NCI-H1694 treated with DMSO at 0.1 percent for 48 hours (cell line): ENCODE results near the gene SLC33A1.
"Not testable (repeated sequence)": the region's sequence is repeated elsewhere in the genome, so short reads cannot be mapped to it uniquely, and the experiment has no call there.

Experiments used
- DNase-seq: peaks from one replicate; lab custom pipeline; 2025; lab: John Stamatoyannopoulos, UW

The SLC33A1 gene

DNA sequence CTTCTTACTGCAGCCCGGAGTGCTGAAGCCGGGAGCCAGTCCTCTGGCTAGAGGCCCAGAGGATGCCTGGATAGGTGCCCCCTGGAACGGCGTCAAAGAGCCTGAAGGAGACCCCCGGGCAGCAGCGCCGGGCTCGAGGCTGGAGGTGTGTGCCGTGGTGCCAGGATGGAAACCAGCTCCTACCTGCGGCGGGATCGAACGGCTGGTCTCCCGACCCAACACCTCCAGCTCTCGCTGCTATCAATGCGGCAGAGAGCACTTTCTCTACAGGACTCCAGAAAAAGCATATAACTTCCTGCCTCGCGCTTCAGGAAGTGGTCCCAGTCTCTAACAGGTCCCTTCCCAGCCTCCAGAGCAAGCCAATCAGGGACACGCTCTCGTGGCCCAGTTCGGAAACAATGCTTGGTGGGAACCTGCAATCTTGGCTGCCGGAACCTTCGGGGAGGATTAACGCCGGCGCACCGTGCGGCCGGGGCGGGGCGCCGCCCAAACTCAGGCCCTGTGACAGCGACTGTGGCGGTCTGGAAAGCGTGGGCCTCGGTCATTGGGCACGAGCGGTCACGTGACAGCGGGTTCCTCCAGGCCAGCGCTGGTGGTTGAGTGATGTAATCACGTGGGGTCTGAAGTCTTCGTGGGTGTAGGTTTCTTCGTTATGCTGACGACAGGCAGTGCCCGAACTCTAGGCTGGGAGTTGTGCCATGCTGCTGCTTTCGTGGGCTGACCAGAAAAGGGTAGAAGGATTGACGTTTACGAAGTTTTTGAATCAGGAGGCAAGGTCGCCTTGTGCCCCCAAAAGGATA is at the start of gene SLC33A1:
TSS of gene SLC33A1 (minus strand) at position 287 of the 800 bp plus-strand sequence. CDS start 430 bp downstream, outside the sequence.
- peak; percentile 99 for DNase-seq

DNA sequence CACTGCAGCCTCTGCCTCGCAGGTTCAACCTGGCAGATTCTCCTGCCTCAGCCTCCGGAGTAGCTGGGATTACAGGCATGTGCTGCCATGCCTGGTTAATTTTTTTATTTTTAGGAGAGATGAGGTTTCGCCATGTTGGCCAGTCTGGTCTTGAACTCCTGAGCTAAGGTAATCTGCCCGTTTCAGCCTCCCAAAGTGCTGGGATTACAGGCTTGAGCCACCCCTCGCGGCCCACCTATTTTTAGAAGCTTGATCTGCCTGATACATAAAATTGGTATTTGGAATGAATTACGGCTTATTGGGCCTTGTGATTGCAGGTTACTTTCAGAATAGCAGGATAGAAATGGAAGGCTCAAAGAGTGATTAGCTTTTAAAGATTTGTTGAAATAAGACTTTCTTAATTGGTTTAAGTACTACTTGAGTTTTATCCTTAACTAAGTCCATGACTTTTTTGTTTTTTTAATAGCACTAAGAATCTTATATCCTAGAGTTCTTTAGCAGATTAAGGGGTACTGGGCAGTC is 41.2 kb upstream of the SLC33A1 start:
- DNase-seq: no peak

DNA sequence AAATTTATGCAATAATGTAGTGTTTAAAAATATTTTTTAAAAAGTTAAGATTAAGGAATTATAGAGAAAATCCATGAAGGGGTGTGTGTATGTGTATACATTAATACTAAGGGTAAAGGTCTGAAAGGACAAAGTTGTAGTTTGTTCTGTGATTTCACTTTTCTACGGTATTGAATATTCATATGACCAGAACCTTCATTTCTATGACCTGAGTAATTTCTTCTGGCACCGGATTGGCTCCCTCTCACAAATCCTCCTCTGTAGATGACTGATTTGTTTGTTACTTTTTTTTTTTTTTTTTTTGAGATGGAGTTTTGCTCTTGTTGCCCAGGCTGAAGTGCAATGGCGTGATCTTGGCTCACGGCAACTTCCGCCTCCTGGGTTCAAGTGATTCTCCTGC is 37.1 kb upstream of the SLC33A1 start:
- no peak for DNase-seq

DNA sequence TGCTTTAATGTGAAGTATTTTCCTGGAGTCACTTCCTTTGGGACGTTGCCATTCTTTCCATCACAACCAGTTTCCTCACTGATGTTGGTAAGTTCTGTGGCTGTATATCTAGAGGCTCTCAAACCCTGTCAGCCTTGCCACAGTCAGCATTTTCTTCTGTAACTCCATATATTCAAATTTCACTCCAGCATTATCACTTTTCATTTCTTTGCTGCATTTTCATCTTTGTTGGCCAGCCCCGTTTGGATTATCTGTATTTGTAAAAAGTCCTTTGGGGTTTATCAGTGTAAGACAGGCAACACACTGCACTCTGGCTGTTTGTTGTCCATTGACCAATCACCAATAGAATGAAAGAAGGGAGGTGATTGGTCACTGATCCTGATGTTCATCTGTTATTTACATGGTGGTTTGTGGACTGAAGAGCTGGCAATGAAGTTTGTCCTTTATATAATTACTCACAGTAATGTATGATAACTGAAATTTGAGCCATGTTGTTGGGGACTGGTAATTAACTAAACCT is 36.5 kb upstream of the SLC33A1 start:
- no peak for DNase-seq

DNA sequence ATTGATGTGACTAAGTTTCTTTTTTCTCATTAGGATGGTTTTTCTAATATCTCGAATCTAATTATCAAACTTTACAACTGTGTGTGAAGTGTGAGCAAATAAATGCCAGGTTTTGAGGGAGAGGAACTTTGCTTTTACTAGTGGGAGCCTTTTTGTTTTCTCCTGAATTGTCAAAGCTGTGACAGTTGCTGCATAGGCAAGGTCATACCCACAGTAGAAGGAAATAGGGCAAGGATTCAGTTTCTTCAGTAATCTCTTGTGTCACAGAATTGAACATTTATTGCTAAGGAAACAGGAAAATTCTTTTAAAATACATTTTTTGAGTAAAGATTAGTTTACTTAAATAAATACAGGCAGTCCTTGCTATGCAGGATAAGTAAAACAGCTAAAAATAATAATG is 35.7 kb upstream of the SLC33A1 start:
- DNase-seq: no peak

DNA sequence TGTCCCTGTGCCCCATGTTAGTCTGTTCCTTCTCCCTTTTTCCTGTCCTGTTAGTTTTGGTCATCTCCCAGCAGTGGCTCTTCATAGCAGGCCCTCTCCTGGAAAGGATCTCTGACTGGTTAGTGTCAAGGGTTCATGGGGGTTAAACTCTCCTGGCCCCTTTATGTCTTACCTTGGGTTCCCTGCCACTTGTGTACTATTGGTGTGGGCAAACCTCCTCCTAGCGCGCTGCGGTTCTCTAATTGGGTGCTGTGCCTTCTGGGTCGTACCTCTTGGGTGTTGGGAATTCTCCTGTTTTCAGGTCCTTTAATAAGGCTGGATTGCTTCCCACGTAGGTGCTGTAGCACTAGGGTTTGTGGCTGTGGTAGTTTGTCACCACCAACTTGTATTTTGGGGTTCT is 35.0 kb upstream of the SLC33A1 start:
- no peak for DNase-seq

DNA sequence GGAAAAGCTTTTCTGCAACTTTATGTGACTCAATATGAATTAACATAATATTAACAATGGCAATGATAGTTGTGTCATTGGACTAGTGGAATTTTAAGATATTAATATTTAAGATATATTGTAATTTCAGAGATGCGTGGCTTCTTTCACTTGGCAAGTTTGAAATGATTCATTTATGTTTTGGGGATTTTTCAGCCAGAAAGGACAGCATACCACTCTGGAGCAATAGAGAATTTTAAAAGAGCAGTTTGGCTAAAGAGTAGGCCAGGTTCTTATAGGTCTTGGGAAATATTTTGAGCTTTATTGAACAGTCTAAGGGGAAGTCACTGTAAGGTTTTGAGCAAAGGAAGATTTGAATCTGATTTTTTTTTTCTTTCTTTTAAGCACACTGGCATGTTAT is 32.7 kb upstream of the SLC33A1 start:
- DNase-seq: no peak

DNA sequence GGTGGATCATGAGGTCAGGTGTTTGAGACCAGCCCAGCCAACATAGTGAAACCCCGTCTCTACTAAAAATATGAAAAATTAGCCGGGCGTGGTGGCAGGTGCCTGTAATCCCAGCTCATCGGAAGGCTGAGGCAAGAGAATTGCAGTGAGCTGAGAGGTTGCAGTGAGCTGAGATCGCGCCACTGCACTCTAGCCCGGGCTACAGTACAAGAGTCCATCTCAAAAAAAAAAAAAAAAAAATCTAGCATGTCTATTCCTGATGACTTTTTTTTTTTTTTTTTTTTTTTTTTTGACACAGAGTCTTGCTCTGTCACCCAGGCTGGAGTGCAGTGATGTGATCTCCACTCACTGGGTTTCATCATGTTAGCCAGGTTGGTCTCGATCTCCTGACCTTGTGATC is 32.1 kb upstream of the SLC33A1 start:
- DNase-seq: not testable (repeated sequence)

DNA sequence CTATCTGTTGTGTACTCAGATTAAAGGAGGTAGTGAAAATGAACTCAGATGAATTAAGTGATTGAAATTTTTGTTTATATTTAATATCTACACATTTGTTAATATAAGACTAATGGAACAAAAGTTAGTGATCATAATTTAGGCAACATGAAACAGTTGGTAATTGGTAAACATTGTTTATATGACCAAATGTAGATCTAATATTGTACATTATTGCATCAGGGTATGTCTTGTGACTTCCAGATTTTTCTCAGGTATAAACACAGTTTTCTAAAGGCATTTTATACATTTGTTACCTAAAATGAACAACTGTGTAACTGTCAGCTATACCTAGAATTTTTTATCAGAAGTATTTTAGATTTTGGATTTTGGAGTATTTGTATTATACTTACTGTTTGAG is 31.1 kb upstream of the SLC33A1 start:
- no peak for DNase-seq

DNA sequence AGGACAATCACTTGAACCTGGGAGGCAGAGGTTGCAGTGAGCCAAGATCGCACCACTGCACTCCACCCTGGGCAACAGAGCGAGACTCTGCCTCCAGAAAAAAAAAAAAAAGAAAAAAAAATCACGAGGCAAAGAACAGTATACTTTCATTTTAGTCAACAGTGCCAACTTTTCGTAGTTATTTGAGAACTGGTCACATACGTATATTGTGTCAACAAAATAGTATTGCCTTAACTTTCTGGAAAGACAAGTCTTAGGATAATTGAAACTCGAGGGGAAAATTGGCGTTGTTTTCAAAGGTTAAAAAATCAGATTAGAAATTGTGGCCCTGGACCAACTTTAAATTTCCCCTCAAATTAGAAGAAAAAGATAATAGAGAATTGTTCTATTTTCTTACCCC is 30.1 kb upstream of the SLC33A1 start:
- no peak for DNase-seq

DNA sequence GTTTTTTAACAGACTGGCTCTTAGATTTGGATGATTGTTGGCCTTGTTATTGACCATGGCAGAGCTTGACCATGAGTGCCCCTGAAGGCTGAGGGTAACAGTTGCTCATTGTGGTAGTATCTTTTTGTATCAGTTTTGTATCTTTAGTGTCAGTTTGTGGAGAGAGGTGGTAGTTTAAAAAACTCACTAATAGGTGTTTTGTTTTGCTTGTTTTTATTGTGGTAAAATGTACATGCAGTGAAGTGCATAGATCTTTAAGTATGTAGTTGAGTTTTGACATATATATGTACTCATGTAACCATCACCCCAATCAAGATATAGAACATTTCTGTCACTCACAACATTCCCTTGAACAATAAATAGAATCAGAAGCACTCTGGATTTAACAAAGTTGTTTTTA is 26.1 kb upstream of the SLC33A1 start:
- DNase-seq: no peak

DNA sequence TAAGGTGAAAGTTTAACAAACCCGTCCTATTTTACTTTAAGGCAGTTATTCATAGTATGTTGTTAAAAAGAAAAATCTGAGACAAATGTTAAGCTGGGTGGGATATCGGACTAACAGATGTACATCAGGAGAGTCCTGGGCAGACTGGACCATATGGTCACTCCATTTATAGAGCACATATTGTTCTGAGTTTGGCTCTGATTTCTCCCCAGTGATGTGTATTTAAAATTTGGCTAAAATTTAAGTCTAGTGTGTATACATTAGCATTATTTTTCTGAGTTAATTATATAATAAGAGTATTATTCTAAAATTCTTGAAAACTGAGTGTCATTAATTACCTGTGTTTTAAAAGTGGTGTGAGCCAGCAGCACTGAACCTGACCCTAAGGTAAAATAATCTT is 22.3 kb upstream of the SLC33A1 start:
- DNase-seq: no peak

DNA sequence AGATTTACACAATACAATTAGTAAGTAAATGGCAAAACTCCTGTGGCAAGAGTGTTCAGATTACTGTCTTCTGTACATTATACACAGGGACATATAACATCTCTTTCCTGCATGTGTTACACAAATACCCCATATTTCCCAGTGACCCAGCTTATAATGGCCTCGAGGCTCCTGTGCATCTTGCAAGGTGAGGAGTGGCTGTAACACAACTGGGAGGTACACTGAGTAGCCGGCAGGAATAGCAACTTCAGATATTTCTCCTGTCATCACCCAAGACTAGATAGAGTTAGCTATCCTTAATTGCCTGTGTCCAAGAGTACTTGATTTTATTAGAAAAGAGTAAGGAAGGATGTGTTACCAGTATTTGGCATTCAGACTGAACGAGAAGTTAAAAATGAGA is 21.8 kb upstream of the SLC33A1 start:
- no peak for DNase-seq

DNA sequence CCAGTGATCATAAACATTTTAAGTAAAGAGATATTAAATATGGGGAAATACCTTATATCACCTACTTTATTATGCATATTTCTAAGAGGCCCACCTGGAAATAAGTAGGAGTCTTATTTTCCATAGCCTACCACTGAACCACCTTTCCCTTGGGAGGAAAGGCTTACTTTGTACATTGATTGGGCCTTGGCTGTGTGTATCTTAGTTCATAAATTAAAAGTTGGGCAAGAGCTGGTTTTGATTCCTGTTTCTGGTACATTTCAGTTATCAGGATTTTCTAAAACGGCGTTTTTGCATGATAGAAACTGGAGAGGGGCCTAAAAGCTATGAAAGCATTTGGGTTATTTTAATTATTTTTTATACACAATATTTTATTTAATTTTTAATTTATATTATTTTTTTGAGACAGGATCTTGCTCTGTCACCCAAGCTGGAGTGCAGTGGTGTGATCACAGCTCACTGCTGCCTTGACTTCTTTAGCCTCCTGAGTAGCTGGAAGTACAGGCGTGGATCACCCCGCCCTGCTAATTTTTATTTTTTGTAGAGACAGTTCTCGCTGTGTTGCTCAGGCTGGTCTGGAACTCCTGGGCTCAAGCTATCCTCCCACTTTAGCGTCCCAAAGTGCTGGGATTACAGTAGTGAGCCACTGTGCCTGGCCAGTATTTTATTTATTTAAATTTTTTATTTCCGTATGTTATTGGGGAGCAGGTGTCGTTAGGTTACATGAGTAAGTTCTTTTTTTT is 18.8 kb upstream of the SLC33A1 start:
- DNase-seq: no peak

DNA sequence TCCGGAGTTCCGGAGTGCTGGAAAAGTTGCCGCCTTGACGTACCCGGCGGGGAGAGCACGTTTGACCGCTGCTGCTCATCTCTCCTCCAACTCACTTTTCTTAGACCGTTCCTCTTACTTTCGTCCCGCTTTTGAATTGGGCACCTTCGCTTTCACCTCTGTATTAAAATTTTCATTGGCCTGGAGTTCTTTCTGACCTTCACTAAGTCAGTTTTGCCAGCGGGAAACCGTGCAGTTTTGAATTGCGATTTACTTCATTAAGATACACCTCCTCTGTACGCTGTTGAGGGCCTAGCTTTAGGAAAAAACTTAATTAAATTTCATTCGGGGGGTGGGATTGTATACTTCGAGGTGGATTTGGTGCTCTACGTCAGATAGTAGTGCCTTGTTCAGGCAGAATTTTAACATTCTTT is 17.5 kb upstream of the SLC33A1 start:
- DNase-seq: no peak

DNA sequence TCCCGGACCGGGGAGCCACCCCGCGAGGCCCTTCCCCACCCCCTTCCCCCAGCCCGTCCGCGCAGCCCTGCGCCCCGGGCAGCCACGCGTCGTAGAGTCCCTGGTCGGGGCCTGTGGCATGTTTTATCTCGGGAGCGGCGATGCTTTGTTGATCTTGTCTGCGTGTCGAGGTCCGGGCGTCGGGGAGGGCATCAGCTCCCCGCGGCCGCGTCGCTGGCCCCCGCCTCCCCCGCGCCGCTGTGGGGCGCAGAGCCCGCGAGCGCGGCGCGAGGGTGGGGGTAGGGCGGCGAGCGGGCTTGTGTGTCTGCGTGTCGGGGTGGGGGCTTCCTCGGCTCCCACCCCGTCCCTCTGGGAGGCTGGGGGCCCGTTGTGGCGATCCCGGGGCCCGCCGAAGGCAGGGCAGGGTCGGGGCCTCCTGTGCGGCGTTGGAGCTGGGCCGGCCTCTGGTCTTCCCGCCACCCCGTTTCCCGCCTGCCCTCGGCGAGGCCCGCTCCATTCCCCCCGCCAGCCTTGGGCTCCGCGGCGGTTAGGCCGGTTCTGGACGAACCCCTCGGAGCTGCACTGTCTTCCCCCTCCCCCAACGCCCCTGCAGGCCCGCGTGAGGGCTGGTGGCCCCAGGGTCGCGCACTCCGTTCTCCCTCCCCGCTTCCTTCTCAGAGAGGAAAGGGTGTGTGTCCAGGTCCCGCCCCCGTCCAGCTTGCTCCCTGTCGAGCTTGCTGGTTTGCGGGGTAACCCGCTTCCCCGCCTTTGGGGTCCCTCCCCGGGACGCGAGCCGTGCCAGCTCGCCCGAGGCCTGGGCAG is 16.9 kb upstream of the SLC33A1 start:
- DNase-seq: no peak

DNA sequence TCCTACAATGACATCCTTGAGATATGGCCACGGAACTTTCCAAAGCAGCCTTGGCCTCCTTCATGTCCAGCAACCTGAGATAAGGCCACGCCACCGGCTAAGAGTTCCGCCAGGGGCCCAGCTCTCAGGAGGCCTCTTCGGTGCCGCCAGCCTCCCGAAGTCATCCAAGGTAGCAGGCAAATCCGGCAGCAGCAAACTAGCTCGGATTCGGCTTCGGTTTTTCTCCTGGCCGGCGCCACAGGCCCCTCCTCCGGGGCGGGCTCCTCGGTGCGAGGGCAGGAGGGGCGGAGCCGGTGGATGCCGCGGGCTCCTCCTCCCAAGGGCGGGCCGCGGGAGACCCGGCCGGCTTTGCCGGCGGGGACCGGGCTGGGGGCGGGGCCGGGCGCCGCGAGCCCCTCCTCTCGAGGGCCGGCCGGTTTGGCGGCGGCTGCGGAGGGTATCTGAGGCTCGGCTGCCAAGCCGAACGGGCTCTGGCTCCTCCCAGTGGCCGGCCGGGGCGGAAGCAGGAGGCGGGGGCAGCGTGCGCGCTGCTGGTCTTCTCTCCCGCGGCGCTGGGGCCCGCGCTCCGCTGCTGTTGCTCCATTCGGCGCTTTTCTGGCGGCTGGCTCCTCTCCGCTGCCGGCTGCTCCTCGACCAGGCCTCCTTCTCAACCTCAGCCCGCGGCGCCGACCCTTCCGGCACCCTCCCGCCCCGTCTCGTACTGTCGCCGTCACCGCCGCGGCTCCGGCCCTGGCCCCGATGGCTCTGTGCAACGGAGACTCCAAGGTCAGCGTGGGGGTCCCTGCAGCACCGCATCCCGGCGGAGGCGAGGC is 16.1 kb upstream of the SLC33A1 start, which contains the start of gene GMPS:
TSS of gene GMPS (plus strand) at position 518 of the 812 bp plus-strand sequence. CDS start at position 739, 221 bp downstream.
- DNase-seq: peak; percentile 96

DNA sequence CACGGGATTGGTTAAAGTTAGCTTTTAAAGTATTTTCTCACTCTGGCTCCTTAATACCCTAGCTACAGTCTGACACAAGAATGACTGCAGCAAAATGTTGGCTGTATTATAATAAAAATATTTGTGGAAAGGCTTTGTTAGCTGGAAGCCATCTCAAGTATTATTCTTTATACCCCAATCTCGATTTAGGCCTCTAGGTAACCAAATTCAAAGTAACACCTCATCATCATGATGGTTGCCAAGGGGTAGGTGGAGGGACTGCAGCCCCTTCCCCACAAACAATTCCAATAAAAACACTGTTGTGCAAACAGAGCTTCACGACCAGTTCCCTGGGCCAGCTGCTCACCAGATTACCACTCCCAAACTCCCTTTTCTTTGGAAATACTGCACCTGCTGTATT is 15.5 kb upstream of the SLC33A1 start:
- no peak for DNase-seq

DNA sequence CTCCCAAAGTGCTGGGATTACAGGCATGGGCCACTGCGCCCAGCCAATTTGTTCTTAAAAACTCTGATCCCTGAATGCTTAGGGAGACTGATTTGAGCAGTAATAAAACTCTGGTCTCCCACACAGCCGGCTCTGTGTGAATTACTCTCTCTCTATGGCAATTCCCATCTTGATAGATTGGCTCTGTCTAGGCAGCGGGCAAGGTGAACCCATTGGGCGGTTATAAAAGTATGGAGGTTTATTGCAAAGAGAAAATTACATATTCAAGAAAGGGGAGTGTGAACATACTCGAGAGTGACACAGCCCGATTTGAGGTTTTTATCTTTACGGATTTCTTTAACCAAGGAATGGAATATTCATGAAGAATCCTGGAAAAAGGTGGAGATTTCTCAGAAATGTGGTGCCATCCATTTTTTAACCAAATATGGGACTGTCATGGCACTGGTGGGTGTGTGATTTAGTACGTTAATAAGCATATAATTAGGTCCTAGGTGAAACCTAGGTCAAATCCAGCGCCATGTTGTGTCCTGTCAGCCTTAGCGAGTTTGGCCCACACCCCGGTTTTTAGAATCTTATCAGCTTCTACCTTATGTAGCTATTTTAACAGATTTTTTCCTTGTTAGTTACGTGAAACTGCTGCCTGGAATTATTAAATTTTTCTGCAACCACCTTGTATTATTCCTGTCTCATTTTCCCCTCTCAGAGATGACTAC is 9.0 kb upstream of the SLC33A1 start:
- DNase-seq: no peak

DNA sequence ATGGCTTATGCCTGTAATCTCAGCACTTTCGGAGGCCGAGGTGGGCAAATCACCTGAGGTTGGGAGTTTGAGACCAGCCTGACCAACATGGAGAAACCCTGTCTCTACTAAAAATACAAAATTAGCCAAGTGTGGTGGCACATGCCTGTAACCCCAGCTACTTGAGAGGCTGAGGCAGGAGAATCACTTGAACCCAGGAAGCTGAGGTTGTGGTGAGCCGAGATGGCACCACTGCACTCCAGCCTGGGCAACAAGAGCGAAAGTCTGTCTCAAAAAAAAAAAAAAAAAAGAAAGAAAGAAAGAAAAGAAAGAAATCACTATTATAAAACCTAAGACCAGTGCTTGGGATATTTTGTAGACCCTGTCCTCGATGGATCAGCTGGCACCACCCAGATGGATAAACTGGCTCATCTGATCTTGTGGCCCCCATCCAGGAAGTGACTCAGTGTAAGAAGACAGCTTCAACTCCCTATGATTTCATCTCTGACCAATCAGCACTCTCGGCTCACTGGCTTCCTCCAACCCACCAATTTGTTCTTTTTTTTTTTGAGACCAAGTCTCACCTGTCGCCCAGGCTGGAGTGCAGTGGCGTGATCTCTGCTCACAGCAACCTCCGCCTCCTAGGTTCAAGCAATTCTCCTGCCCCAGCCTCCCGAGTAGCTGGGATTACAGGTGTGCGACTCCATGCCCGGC is 8.2 kb upstream of the SLC33A1 start:
- DNase-seq: not testable (repeated sequence)
